ENCODE results near the gene ZSWIM5.
"Not testable (repeated sequence)": the region's sequence is repeated elsewhere in the genome, so short reads cannot be mapped to it uniquely, and the experiment has no call there.

Gene ZSWIM5

DNA sequence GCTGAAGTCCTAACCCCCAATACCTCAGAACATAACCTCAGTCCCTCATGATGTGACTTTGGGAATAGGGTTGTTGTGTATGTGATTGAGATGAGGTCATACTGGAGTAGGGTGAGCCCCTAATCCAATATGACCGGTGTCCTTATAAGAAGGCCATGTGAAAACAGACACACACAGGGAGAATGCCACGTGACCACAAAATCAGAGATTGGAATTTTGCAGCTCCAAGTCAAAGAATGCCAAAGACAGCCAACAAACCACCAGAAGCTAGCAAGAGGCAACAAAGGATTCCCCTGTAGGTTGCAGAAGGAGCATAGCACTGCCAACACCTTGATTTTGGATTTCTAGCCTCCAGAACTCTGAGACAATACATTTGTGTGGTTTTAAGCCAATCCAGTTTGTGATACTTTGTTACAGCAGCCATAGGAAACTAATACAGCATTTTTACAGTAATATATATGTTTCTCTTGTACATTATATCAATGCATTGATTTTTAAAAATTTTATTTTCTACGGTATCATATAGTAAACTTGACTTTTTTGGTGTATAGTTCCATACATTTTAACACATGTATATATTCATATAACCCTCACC, 5.4 kb downstream of the ZSWIM5 start:
- DNase-seq = no peak

DNA sequence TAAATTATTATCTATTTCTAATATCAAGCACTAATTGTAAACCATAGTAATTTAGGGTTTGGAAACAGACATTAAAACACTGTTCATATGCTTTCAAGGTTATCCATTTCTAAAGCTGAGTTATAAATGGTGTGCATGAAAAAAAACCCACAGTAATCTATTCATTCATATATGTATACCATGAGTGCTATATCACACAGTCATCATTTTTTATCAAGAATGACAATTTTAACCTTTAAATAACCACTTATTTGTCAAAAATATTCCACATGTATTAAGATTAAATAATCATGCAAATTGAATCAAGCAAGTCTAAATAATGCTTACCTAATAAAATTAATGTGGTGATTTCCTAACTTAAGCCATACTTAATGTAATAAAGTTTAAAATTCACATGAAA, 6.0 kb downstream of the ZSWIM5 start:
- no peak for DNase-seq

DNA sequence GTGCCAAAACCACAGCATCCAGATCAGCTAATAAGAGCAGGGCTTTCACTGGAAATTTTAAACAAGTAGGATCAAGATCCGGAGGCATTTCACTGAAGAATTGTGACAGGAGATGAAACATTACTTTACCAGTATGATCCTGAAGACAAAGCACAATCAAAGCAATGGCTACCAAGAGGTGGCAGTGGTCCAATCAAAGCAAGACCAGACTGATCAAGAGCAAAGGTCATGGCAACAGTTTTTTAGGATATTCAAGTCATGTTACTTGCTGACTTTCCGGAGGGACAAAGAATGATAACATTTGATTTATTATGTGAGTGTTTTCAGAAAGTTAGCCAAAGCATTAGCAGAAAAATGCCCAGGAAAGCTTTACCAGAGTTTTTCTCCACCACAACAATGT, 8.2 kb downstream of the ZSWIM5 start:
- DNase-seq = no peak

DNA sequence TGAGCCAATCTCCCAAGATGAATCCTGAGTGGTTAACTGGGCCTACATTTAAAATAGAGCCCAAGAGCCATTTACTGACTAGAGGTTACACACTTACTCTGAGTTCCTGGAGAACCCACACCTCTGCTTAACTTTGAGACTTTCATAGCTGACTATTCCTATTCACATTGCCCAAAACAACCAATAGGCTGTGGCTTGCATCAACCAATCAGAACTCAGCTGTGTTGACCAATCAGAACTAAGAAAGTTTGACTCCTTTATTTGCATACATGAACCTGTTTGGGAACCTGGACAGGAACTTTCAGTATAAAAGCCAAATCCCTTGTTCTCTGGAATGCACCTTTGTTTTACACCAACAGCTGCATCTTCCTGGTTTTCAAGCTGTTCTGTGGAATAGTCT, 9.5 kb downstream of the ZSWIM5 start:
- no peak for DNase-seq

DNA sequence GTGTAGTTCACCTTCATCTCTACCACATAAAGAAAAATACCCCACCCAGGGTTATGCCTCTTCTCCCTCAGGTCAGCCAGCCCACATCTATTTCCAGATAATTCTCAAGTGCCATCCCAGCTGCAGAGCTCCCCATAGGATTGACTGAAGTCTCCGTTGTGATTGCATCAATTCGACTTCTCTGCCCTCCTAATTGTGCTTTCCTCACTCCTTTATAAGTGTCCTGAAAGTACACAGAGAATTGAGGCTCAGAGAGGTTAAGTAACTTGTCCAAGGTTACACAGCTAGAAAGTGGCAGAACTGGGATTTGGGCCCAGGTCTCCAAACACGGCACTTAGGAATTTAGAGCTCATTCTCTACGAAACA, 15.0 kb downstream of the ZSWIM5 start:
- no peak for DNase-seq

DNA sequence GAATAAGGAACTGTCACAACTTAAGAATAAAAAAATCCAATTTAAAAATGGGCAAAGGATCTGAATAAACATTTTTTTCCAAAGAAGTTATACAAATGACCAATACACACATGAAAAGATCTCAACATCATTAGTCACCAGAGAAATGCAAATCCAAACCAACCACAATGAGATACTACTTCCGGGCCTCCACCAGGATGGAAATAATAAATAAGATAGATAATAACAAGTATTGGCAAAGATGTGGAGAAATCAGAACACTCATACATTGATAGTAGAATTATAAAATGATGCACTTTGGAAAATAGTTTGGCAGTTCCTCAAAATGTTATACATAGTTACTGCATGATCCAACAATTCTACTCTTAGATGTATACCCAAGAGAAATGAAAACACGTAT, 18.7 kb downstream of the ZSWIM5 start:
- DNase-seq = no peak

DNA sequence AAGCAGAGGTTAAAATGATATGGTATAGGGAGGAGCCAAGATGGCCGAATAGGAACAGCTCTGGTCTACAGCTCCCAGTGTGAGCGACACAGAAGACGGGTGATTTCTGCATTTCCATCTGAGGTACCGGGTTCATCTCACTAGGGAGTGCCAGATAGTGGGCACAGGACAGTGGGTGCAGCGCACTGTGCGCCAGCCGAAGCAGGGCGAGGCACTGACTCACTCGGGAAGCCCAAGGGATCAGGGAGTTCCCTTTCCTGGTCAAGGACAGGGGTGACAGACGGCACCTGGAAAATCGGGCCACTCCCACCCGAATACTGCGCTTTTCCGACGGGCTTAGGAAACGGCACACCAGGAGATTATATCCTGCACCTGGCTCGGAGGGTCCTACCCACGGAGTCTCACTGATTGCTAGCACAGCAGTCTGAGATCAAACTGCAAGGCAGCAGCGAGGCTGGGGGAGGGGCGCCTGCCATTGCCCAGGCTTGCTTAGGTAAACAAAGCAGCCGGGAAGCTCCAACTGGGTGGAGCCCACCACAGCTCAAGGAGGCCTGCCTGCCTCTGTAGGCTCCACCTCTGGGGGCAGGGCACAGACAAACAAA, 26.4 kb downstream of the ZSWIM5 start:
- DNase-seq = not testable (repeated sequence)

DNA sequence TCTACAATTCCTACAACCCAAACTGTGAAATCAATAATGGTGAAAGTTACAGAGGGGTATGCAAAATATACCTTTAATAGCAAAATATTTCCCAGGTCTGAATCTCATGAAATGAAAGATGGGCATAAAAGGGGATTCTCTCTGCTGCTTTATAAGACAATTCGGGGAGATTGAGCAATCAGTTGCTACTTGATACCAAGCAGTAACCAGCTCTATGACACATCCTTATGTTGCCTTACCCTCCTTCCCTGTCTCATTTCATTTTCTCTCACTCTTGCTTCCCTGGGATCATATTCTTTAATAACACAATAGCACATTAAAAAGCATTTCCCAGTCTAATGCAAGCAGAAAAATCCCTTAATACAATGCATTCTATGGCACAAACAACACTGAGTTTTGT, 29.0 kb downstream of the ZSWIM5 start:
- DNase-seq = no peak

DNA sequence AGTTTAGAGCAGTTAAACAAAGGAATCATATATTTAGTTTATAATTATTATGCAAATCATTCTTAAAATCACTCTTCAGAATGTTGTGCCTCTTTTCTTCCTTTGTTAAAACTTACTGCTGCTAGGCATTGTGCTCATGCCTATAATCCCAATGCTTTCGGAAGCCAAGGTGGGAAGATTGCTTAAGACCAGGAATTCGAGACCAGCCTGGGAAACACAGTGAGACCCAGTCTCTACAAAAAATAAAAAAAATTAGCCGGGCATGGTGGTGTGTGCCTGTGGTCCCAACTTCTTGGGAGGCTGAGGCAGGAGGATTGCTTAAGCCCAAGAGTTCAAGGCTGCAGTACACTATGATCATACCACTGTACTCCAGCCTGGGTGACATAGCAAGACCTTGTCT, 33.6 kb downstream of the ZSWIM5 start:
- DNase-seq = no peak

DNA sequence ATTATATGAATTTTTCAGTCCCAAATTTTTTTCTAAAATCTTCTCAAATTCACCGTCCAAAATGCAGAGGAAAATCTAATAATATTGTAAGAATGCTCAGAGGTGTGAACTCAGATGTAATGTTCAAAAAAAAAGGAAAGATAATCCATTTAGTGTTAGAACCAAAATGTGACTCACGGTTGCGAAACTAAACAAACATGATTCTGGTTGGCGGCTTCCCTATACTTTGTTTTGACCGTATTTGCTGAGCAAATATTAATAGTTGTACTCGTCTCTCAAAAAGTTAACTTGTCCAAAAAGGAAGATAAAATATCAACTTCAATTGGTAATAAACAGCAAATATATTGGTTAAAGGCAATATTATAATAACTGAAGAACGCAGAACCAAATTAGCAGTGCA, 34.4 kb downstream of the ZSWIM5 start:
- DNase-seq = peak; percentile 65

DNA sequence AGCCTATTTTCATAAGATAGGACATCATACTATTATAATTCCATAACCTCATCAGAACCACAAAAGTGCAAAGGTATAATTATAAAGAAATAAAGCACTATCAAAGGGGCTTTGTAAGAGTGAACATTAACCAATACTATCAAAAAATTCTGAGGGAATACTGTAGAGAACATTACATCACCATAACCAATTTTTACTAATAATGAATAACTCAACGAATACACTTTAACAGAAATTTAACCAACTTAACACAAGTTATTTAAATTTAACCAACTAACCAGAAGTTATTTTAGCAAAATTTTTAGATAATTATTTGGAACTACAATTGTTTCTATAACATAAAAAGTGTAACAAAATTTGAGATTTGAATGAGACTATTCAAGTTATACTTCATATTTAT, 34.8 kb downstream of the ZSWIM5 start:
- DNase-seq = no peak

DNA sequence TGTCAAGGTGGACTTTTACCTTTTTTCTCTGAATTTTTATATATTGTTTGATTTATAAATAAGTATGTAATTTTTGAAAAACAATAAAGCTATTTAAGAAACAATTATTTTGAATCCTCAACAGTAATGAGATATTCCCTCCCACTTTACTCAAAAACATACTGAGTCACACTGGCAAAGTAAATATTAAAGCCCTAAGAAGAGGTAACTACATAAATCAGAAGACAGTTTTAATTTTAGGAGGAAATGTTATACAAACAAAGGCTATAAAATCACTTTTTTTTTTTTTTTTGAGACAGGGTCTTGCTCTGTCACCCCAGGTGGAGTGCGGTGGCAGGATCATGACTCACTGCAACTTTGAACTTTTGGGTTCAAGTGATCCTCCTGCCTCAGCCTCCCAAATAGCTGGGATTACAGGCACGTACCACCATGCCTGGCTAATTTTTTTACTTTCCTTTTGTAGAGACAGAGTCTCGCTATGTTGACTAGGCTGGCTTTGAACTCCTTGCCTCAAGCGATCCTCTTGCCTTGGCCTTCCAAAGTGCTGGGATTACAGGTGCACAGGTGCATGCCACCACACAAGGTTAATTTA, 36.2 kb downstream of the ZSWIM5 start:
- no peak for DNase-seq

DNA sequence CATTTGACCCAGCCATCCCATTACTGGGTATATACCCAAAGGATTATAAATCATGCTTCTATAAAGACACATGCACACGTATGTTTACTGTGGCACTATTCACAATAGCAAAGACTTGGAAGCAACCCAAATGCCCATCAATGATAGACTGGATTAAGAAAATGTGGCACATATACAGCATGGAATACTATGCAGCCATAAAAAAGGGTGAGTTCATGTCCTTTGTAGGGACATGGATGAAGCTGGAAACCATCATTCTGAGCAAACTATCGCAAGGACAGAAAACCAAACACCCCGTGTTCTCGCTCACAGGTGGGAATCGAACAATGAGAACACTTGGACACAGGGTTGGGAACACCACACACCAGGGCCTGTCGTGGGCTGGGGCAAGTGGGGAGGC, 38.5 kb downstream of the ZSWIM5 start:
- DNase-seq = not testable (repeated sequence)

DNA sequence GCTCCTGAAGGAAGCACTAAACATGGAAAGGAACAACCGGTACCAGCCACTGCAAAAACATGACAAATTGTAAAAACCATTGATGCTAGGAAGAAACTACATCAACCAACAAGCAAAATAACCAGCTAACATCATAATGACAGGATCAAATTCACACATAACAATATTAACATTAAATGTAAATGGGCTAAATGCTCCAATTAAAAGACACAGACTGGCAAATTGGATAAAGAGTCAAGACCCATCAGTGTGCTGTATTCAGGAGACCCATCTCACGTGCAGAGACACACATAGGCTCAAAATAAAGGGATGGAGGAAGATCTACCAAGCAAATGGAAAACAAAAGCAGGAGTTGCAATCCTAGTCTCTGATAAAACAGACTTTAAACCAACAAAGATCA, 42.1 kb downstream of the ZSWIM5 start:
- DNase-seq = not testable (repeated sequence)

DNA sequence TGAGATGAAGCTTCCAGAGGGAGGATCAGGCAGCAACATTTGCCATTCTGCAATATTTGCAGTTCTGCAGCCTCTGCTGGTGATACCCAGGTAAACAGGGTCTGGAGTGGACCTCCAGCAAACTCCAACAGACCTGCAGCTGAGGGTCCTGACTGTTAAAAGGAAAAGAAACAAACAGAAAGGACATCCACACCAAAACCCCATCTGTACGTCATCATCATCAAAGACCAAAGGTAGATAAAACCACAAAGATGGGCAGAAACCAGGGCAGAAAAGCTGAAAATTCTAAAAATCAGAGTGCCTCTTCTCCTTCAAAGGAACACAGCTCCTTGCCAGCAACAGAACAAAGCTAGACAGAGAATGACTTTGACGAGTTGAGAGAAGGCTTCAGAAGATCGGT, 43.3 kb downstream of the ZSWIM5 start:
- DNase-seq = not testable (repeated sequence)

DNA sequence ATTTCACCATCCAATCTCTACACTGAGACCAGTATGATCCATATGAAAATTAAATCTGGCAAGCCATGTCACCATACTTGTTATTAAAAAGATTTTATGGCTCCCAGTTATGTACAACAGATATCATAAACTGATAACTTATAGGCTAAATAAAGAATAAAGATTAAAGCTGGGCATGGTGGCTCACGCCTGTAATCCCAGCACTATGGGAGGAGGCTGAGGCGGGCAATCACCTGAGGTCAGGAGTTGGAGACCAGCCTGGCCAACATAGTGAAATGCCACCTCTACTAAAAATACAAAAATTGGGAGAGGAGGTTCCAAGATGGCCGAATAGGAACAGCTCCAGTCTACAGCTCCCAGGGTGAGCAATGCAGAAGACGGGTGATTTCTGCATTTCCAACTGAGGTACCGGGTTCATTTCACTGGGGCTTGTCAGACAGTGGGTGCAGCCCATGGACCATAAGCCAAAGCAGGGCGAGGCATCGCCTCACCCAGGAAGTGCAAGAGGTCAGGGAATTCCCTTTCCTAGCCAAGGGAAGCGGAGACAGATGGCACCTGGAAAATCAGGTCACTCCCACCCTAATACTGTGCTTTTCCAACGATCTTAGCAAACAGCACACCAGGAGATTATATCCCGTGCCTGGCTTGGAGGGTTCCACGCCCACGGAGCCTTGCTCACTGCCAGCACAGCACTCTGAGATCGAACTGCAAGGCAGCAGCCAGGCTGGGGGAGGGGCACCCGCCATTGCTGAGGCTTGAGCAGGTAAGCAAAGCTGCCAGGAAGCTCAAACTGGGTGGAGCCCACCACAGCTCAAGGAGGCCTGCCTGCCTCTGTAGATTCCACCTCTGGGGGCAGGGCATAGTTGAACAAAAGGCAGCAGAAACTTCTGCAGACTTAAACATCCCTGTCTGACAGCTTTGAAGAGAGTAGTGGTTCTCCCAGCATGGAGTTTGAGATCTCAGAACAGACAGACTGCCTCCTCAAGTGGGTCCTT, 44.1 kb downstream of the ZSWIM5 start:
- not testable (repeated sequence) for DNase-seq

DNA sequence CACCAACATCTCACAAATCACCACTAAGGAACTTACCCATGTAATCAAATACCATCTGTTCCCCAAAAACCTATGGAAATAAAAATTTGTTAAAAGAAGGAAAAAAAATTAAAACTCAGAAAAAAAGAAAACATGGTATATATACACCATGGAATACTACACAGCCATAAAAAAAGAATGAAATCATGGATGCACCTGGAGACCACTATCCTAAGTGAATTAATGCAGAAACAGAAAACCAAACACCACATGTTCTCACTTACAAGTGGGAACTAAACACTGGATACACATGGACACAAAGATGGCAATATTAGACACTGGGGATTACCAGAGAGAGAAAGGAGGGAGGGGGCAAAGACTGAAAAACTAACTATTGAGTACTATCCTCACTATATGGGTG, 50.4 kb downstream of the ZSWIM5 start:
- no peak for DNase-seq

DNA sequence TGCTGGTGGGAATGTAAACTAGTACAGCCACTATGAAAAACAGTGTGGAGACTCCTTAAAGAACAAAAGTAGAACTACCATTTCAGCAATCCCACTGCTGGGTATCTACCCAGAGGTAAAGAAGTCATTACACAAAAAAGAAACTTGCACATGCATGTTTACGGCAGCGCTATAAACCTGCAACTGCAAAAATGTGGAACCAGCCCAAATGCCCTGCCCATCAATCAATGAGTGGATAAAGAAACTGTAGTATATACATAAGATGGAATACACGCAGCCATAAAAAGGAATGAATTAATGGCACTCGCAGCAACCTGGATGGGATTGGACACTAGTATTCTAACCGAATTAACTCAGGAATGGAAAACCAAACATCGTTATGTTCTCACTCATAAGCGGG, 51.0 kb downstream of the ZSWIM5 start:
- no peak for DNase-seq

DNA sequence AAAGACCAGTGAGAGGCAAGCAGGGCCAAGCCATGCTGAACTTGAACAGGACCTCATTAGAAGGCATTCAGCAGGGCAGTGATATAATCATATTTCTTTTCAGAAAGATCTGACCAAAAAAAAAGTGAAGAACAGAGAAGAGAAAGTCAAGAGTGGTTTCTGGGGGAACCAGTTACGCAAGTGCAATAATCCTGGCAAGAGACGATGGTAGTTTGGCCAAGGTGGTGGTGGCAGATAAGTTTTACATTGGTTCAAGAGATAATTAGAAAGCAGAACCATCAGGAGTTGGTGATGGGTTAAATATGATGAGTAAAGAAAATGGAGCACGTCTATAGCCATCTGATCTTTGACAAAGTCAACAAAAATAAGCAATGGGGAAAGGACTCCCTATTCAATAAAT, 54.3 kb downstream of the ZSWIM5 start:
- DNase-seq = no peak

DNA sequence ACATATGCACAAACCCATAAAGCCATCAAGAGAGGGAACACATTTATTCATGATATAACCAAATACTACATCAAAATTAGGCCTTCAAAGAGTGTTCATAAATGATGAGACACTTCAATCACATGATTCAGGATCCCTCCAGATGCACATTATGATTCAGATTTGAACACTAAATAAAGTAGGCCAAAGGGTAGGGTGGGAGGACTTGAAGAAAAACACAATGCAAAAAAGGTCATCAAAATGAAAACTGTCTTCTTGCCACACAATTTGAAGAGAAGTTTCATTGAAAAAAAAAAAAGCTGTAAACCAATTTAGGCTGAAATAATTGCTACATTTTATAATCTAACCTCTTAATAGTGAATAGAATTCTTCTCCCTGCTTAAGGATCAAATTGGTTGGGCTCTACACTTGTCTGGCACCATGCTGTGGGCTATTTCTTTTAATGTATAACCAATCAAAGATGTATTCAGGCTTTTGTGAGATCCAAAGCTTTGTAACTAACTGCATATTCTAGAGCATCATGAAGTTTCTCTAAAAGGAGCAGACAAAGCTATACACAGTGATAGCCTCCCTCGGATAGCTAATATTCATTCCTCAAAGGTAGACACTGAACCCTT, 58.1 kb downstream of the ZSWIM5 start:
- no peak for DNase-seq

DNA sequence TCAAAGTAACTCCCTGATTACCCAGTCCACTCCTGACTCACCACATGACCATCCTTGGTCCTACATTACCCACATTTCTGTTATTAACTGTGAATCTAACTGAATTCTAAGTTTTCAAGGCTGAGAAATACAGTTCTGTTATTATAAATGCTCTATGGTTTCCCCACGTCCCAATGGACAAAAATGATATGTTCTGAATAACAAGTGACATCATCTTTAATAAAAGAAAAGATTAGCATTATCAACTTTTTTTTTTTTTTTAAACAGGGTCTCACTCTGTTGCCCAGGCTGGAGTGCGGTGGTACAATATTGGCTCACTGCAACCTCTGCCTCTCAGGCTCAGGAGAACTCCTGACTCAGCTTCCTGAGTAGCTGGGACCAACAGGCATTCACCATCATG, 59.6 kb downstream of the ZSWIM5 start:
- DNase-seq = no peak

DNA sequence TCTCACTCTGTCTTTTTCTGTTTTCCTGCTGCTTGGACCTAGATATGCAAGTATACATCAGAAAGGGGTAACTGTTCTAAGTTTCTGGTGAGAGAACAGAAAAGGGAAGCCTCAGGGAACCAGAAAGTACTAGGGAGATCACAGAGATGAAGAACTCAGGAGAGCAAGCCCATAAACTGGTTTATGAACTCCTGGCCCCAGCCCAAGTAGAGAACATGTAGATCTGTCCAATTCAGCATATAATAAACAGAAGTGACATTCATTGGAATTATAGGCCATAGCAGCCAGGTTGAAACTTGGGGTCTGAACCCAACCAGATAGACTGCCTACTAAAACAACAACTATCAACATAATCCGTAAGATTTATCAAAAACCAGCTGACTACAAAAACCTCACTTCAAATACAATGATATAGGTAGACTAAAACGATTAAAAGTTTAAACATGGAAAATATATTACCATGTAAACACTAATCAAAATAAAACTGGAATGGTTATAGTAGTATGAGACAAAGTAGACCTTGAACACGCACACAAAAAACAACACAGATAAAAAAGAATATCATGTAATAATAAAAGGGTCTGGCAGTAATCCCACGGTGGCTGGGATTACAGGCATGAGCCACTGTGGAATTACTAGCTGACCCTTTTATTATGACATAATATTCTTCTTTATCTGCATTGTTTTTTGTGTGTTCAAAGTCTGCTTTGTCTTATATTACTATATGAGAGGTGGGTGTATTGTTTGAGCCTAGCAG, 65.0 kb downstream of the ZSWIM5 start:
- DNase-seq = no peak

DNA sequence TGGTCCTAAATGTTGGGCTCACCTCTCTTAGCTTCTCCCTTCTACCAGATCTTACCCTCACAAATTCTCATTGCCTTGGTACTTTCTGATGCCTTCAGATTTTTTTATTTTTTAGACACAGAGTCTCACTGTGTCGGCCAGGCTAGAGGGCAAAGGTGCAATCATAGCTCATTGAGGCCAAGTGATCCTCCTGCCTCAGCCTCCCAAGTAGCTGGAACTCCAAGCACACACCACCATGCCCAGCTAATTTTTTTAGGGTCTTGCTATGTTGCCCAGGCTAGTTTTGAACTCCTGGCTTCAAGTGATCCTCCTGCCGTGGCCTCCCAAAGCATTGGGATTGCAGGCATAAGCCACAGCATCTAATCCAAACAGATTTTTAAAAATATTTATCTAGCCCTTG, 69.4 kb downstream of the ZSWIM5 start:
- no peak for DNase-seq

Measured in NCI-H2029 (cell line).